NCI-H2196 treated with DMSO at 0.1 percent for 48 hours (cell line): ENCODE results near the gene EPS15.

Experiments used
- DNase-seq: peaks from one replicate; lab custom pipeline; 2025; ENCODE audit not compliant: unreplicated experiment; lab: John Stamatoyannopoulos, UW

The EPS15 gene

GRCh38 chr1:51322417-51323101 lies 196.5 kb downstream of the EPS15 start:
- no peak for DNase-seq

GRCh38 chr1:51321924-51322280 lies 197.2 kb downstream of the EPS15 start:
- DNase-seq = no peak

GRCh38 chr1:51320967-51321923 lies 197.8 kb downstream of the EPS15 start:
- DNase-seq = no peak

GRCh38 chr1:51317798-51318197 lies 201.3 kb downstream of the EPS15 start:
- no peak for DNase-seq

- no peak for DNase-seq
Observed at GRCh38 chr1:51316846-51317120, 202.3 kb downstream of the EPS15 start.

- DNase-seq = peak; percentile 30
Observed at GRCh38 chr1:51316113-51316845, 202.8 kb downstream of the EPS15 start.

GRCh38 chr1:51314974-51315373 lies 204.1 kb downstream of the EPS15 start:
- no peak for DNase-seq

- no peak for DNase-seq
Observed at GRCh38 chr1:51313961-51314777, 204.9 kb downstream of the EPS15 start.

- DNase-seq = no peak
Observed at GRCh38 chr1:51313268-51313852, 205.7 kb downstream of the EPS15 start.

GRCh38 chr1:51312718-51313117 lies 206.3 kb downstream of the EPS15 start:
- DNase-seq = no peak

- no peak for DNase-seq
Observed at GRCh38 chr1:51311826-51312225, 207.2 kb downstream of the EPS15 start.

- no peak for DNase-seq
Observed at GRCh38 chr1:51310871-51311613, 208.0 kb downstream of the EPS15 start.

GRCh38 chr1:51309291-51309690 lies 209.8 kb downstream of the EPS15 start:
- DNase-seq = no peak

- DNase-seq = no peak
Observed at GRCh38 chr1:51308636-51309035, 210.4 kb downstream of the EPS15 start.

GRCh38 chr1:51306950-51307349 lies 212.1 kb downstream of the EPS15 start:
- DNase-seq = no peak

- DNase-seq = no peak
Observed at GRCh38 chr1:51305371-51305823, 213.7 kb downstream of the EPS15 start.

GRCh38 chr1:51304360-51304759 lies 214.7 kb downstream of the EPS15 start:
- no peak for DNase-seq
